Measurements from ENCODE around the gene FBXO7. TPM values are rescaled to one million over a fixed set of nuclear protein-coding genes. Genes with fewer than 3 reads are reported as not detected.

The FBXO7 gene
- total RNA-seq, 1 experiment from 2014 or later: 75.7 TPM

DNA sequence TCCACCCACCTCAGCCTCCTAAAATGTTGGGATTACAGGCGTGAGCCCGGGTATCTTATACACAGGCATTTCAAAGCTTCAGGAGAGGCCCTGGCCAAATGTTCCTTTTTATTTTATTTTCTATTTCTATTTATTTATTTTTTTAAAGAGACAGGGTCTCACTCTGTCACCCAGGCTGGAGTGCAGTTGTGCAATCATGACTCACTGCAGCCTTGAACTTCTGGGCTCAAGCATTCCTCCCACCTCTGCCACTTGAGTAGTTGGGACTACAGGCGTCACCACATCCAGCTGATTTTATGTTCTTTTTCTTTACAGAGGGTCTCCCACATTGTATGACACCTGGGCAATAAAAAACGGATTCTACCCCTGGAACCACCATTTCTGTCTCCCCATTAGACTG is 71.2 kb downstream of the FBXO7 start:
- no peaks in the 10 kb centered on the region for H3K36me3 Mint-ChIP-seq (ENCODE audit: insufficient read depth, unreplicated experiment)
- CTCF ChIA-PET: interaction anchor here (0.8 kb wide), 1 partner anchor 80 kb away, joined by 3 read pairs; no protein-coding TSS in a partner anchor
- no peak overlapping the region for H3K4me3 Mint-ChIP-seq (ENCODE audit: low read depth, unreplicated experiment)

GRCh38 chr22:32546496-32546895 is 71.9 kb downstream of the FBXO7 start:
- CTCF ChIA-PET: no interaction called here
- Mint-ChIP-seq H3K27me3 (ENCODE audit: unreplicated experiment) (peaks cover 19% of the 10 kb centered on the region), H3K36me3 (ENCODE audit: insufficient read depth, unreplicated experiment) (no peaks in the 10 kb centered on the region), H3K4me1 (ENCODE audit: low read depth, unreplicated experiment) (peaks cover 8% of the 10 kb centered on the region), H3K9me3 (ENCODE audit: low read depth, unreplicated experiment) (no peaks in the 10 kb centered on the region), H3K27ac (ENCODE audit: unreplicated experiment) (no peak overlapping the region), H3K4me3 (ENCODE audit: low read depth, unreplicated experiment) (no peak overlapping the region)
- intact Hi-C loops (cut with micrococcal nuclease; ENCODE audit: unreplicated experiment): no loop called here
- TF ChIP-seq, protein P1, sequence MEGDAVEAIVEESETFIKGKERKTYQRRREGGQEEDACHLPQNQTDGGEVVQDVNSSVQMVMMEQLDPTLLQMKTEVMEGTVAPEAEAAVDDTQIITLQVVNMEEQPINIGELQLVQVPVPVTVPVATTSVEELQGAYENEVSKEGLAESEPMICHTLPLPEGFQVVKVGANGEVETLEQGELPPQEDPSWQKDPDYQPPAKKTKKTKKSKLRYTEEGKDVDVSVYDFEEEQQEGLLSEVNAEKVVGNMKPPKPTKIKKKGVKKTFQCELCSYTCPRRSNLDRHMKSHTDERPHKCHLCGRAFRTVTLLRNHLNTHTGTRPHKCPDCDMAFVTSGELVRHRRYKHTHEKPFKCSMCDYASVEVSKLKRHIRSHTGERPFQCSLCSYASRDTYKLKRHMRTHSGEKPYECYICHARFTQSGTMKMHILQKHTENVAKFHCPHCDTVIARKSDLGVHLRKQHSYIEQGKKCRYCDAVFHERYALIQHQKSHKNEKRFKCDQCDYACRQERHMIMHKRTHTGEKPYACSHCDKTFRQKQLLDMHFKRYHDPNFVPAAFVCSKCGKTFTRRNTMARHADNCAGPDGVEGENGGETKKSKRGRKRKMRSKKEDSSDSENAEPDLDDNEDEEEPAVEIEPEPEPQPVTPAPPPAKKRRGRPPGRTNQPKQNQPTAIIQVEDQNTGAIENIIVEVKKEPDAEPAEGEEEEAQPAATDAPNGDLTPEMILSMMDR (IDR thresholded peaks at IDR 0.05; ENCODE audit: unreplicated experiment): no peak
- BruUV-seq (replicated peaks): no TSS peak
- no peak for DNase-seq

More for the DNA sequence above, 71.2 kb downstream of the FBXO7 start:
- Mint-ChIP-seq H3K4me1 (ENCODE audit: low read depth, unreplicated experiment) (peaks cover 8% of the 10 kb centered on the region), H3K9me3 (ENCODE audit: low read depth, unreplicated experiment) (no peaks in the 10 kb centered on the region), H3K27ac (ENCODE audit: unreplicated experiment) (no peak overlapping the region), H3K27me3 (ENCODE audit: unreplicated experiment) (peaks cover 19% of the 10 kb centered on the region)
- intact Hi-C loops (cut with micrococcal nuclease; ENCODE audit: unreplicated experiment): no loop called here
- TF ChIP-seq, protein P1 (IDR thresholded peaks at IDR 0.05; ENCODE audit: unreplicated experiment): no peak
- DNase-seq: no peak
- no TSS peak for BruUV-seq (replicated peaks)

- TF ChIP-seq, protein P1 (IDR thresholded peaks at IDR 0.05; ENCODE audit: unreplicated experiment): no peak
- H3K27me3 Mint-ChIP-seq (ENCODE audit: unreplicated experiment): peaks cover 19% of the 10 kb centered on the region
- no peaks in the 10 kb centered on the region for H3K9me3 Mint-ChIP-seq (ENCODE audit: low read depth, unreplicated experiment)
- CTCF ChIA-PET: no interaction called here
- H3K36me3 Mint-ChIP-seq (ENCODE audit: insufficient read depth, unreplicated experiment): no peaks in the 10 kb centered on the region
- no peak for DNase-seq
- H3K4me1 Mint-ChIP-seq (ENCODE audit: low read depth, unreplicated experiment): peaks cover 8% of the 10 kb centered on the region
- BruUV-seq (replicated peaks): no TSS peak
- H3K27ac Mint-ChIP-seq (ENCODE audit: unreplicated experiment): no peak overlapping the region
- H3K4me3 Mint-ChIP-seq (ENCODE audit: low read depth, unreplicated experiment): no peak overlapping the region
- intact Hi-C loops (cut with micrococcal nuclease; ENCODE audit: unreplicated experiment): no loop called here
Measured at GRCh38 chr22:32546935-32547334, 72.3 kb downstream of the FBXO7 start.

DNA sequence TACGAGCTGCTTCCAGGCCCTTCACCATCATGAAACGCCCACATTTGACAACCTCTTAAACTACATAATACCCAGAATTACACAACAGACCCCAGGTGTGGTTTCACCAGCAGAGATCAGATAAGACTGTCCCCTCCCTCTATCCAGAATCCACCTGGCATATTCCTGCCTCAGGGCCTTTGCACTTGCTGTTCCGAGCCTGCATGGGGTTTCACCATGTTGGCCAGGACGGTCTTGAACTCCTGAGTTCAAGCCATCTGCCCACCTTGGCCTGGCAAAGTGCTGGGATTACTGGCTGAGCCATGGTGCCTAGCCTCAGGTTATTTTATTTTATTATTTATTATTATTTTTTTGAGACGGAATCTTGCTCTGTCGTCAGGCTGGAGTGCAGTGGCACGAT is 73.4 kb downstream of the FBXO7 start:
- TF ChIP-seq, protein P1 (IDR thresholded peaks at IDR 0.05; ENCODE audit: unreplicated experiment): no peak
- intact Hi-C loops (cut with micrococcal nuclease; ENCODE audit: unreplicated experiment): no loop called here
- peaks cover 8% of the 10 kb centered on the region for H3K4me1 Mint-ChIP-seq (ENCODE audit: low read depth, unreplicated experiment)
- no peaks in the 10 kb centered on the region for H3K36me3 Mint-ChIP-seq (ENCODE audit: insufficient read depth, unreplicated experiment)
- H3K4me3 Mint-ChIP-seq (ENCODE audit: low read depth, unreplicated experiment): no peak overlapping the region
- no peak overlapping the region for H3K27ac Mint-ChIP-seq (ENCODE audit: unreplicated experiment)
- DNase-seq: no peak
- peaks cover 19% of the 10 kb centered on the region for H3K27me3 Mint-ChIP-seq (ENCODE audit: unreplicated experiment)
- no peaks in the 10 kb centered on the region for H3K9me3 Mint-ChIP-seq (ENCODE audit: low read depth, unreplicated experiment)
- CTCF ChIA-PET: interaction anchor here (1.4 kb wide), 1 partner anchor 14 kb away, joined by 3 read pairs; no protein-coding TSS in a partner anchor
- BruUV-seq (replicated peaks): no TSS peak

Other genes starting within 250 kb of the FBXO7 start
- gene SLC5A4, start 219.5 kb upstream of the FBXO7 start, total RNA-seq (2022): not detected in 2 replicates
- gene RFPL3, start 116.9 kb upstream of the FBXO7 start, total RNA-seq (2022): not detected in 2 replicates
- gene RTCB, start 62.6 kb upstream of the FBXO7 start, total RNA-seq (2022): 101 and 108 TPM in 2 replicates
- gene BPIFC, start 10.4 kb upstream of the FBXO7 start, total RNA-seq (2022): not detected in 2 replicates

Data from Calu3 (cell line).